Nucleus accumbens (tissue), 56 donors: Measurements from ENCODE around the gene SYNJ2.

Experiments
- DNase-seq, 56 donors: peaks; one replicate each; lab custom pipeline; 2025; lab: John Stamatoyannopoulos, UW

SYNJ2 gene

GRCh38 chr6:158095031-158095430 is 113.4 kb downstream of the SYNJ2 start:
- DNase-seq: no peak

- DNase-seq: no peak
Measured at GRCh38 chr6:158095671-158096070, 114.0 kb downstream of the SYNJ2 start.

GRCh38 chr6:158103228-158103627 is 121.6 kb downstream of the SYNJ2 start:
- DNase-seq: no peak

GRCh38 chr6:158104696-158105095 is 123.0 kb downstream of the SYNJ2 start:
- DNase-seq: no peak

GRCh38 chr6:158109748-158110147 is 128.1 kb downstream of the SYNJ2 start:
- no peak for DNase-seq

GRCh38 chr6:158110986-158111385 is 129.3 kb downstream of the SYNJ2 start:
- peak in 6 of 56 donors; percentile 4 to 20 (median 17) for DNase-seq

- no peak for DNase-seq
Measured at GRCh38 chr6:158111987-158112386, 130.3 kb downstream of the SYNJ2 start.

GRCh38 chr6:158113802-158114201 is 132.1 kb downstream of the SYNJ2 start:
- DNase-seq: no peak

GRCh38 chr6:158115102-158115501 is 133.4 kb downstream of the SYNJ2 start:
- no peak for DNase-seq

- DNase-seq: no peak
Measured at GRCh38 chr6:158115508-158115907, 133.8 kb downstream of the SYNJ2 start.

GRCh38 chr6:158118886-158119285 is 137.2 kb downstream of the SYNJ2 start:
- DNase-seq: no peak

GRCh38 chr6:158121335-158121734 is 139.7 kb downstream of the SYNJ2 start:
- DNase-seq: no peak

GRCh38 chr6:158122048-158122447 is 140.4 kb downstream of the SYNJ2 start:
- DNase-seq: no peak

GRCh38 chr6:158124288-158124687 is 142.6 kb downstream of the SYNJ2 start:
- no peak for DNase-seq

- DNase-seq: no peak
Measured at GRCh38 chr6:158125271-158125670, 143.6 kb downstream of the SYNJ2 start.

GRCh38 chr6:158131926-158132325 is 150.3 kb downstream of the SYNJ2 start:
- no peak for DNase-seq

GRCh38 chr6:158142789-158143188 is 161.1 kb downstream of the SYNJ2 start:
- DNase-seq: no peak

- peak in 1 of 56 donors; percentile 4 for DNase-seq
Measured at GRCh38 chr6:158143700-158144099, 162.0 kb downstream of the SYNJ2 start.
